CD14-positive monocyte (primary cell): ENCODE measurements around the gene AMY1A. TPM values are rescaled to one million over a fixed set of nuclear protein-coding genes. Genes with fewer than 3 reads are reported as not detected.
"Not testable (repeated sequence)": the region's sequence is repeated elsewhere in the genome, so short reads cannot be mapped to it uniquely, and the experiment has no call there.

ENCODE experiments used
- DNase-seq, 3 donors: peaks; one replicate each; pipeline ENCODE4 v3.0.0-alpha.2; 2011 to 2022
- H2AFZ ChIP-seq: 2 replicates; pipeline ENCODE4 v1.6.0; 2012; ENCODE audit warnings: mild to moderate bottlenecking, low read depth, low read length, inconsistent platforms; ENCODE audit not compliant: insufficient read depth, poor library complexity, severe bottlenecking
- H3K27ac ChIP-seq, 2 donors: 1 replicate in 1 of 2; 2 replicates in 1 of 2; pipeline ENCODE4 v1.5.1; 2012 to 2013; ENCODE audit warnings: low read length in 2 of 2, control low read depth in 1 of 2, inconsistent platforms in 1 of 2, low read depth in 1 of 2, mild to moderate bottlenecking in 1 of 2
- H3K27me3 ChIP-seq, 2 donors: one replicate each; pipeline versions ENCODE4 v1.6.0 to v1.6.1; 2011 to 2013; ENCODE audit warnings: low read length in 2 of 2; ENCODE audit not compliant: control insufficient read depth in 2 of 2, insufficient read depth in 2 of 2
- H3K36me3 ChIP-seq, 2 donors: replicated peaks in 1 of 2; 1 replicate in 1 of 2; 2 replicates in 1 of 2; pipeline versions ENCODE4 v1.5.1 to v1.6.1; 2012 to 2013; ENCODE audit warnings: low read length in 2 of 2, control low read depth in 1 of 2, inconsistent platforms in 1 of 2, mild to moderate bottlenecking in 1 of 2; ENCODE audit not compliant: insufficient read depth in 2 of 2, control insufficient read depth in 1 of 2
- H3K4me1 ChIP-seq, 2 donors: 1 replicate in 1 of 2; 2 replicates in 1 of 2; pipeline versions ENCODE4 v1.5.1 to v1.6.1; 2012 to 2013; ENCODE audit warnings: low read length in 2 of 2, control low read depth in 1 of 2, inconsistent platforms in 1 of 2, mild to moderate bottlenecking in 1 of 2, moderate library complexity in 1 of 2; ENCODE audit not compliant: insufficient read depth in 2 of 2, control insufficient read depth in 1 of 2
- H3K4me2 ChIP-seq: replicated peaks from 2 replicates; pipeline ENCODE3; 2012; ENCODE audit warnings: low read length, moderate library complexity, mild to moderate bottlenecking; ENCODE audit not compliant: poor library complexity, severe bottlenecking; ENCODE audit errors: extremely low read depth
- H3K4me3 ChIP-seq, 3 experiments: fragments of 200-600 bp in 1 of 3; sonication (generic) in 1 of 3; replicated peaks in 1 of 3; 1 replicate in 2 of 3; 2 replicates in 1 of 3; pipeline ENCODE4 v1.5.1; 2011 to 2013; ENCODE audit warnings: low read length in 3 of 3, mild to moderate bottlenecking in 3 of 3, control low read depth in 2 of 3, low read depth in 2 of 3, inconsistent platforms in 1 of 3, moderate library complexity in 1 of 3
- H3K79me2 ChIP-seq: 2 replicates; pipeline ENCODE4 v1.6.0; 2012; ENCODE audit warnings: mild to moderate bottlenecking, control low read depth, inconsistent platforms, low read length, moderate library complexity; ENCODE audit not compliant: insufficient read depth
- H3K9ac ChIP-seq: 2 replicates; pipeline ENCODE4 v1.6.0; 2017; ENCODE audit warnings: low read length, mild to moderate bottlenecking; ENCODE audit not compliant: insufficient read depth, poor library complexity, severe bottlenecking
- H3K9me3 ChIP-seq, 2 donors: replicated peaks in 1 of 2; 1 replicate in 1 of 2; 2 replicates in 1 of 2; pipeline versions ENCODE4 v1.5.1 to v1.6.1; 2012 to 2013; ENCODE audit warnings: low read length in 2 of 2, control low read depth in 1 of 2; ENCODE audit not compliant: control insufficient read depth in 1 of 2, insufficient read depth in 1 of 2
- H4K20me1 ChIP-seq: 2 replicates; pipeline ENCODE4 v1.6.0; 2012; ENCODE audit warnings: mild to moderate bottlenecking, low read length, control low read depth, moderate library complexity; ENCODE audit not compliant: insufficient read depth
- H3K27ac Mint-ChIP-seq, 7 donors: one replicate each; pipeline ENCODE4 v1.8.0; 2020; ENCODE audit warnings: mild to moderate bottlenecking in 7 of 7, mixed read lengths in 7 of 7, moderate library complexity in 6 of 7, inconsistent platforms in 2 of 7
- H3K27me3 Mint-ChIP-seq, 3 donors: one replicate each; pipeline ENCODE4 v1.8.0; 2021 to 2022; ENCODE audit warnings: low read depth in 3 of 3, mild to moderate bottlenecking in 3 of 3, mixed read lengths in 3 of 3, moderate library complexity in 3 of 3, inconsistent platforms in 1 of 3
- H3K36me3 Mint-ChIP-seq, 2 donors: one replicate each; pipeline ENCODE4 v1.8.0; 2020; ENCODE audit warnings: mixed read lengths in 2 of 2, inconsistent platforms in 1 of 2, mild to moderate bottlenecking in 1 of 2
- H3K4me1 Mint-ChIP-seq: one replicate; pipeline ENCODE4 v1.8.0; 2020; ENCODE audit warnings: mild to moderate bottlenecking, mixed read lengths
- H3K4me3 Mint-ChIP-seq, 2 donors: one replicate each; pipeline ENCODE4 v1.8.0; 2020; ENCODE audit warnings: mild to moderate bottlenecking in 2 of 2, mixed read lengths in 2 of 2, moderate library complexity in 1 of 2
- H3K9me3 Mint-ChIP-seq, 7 donors: one replicate each; pipeline ENCODE4 v1.8.0; 2020 to 2022; ENCODE audit warnings: mixed read lengths in 7 of 7, mild to moderate bottlenecking in 6 of 7, moderate library complexity in 6 of 7, inconsistent platforms in 2 of 7
- WGBS: methylation state at CpG from one replicate; pipeline ENCODE4 v1.1.5; 2013; ENCODE audit warnings: missing lambda C conversion rate; ENCODE audit not compliant: insufficient coverage; 5-methylcytosine and 5-hydroxymethylcytosine counted together
- intact Hi-C, 2 donors: fragments of 100-400 bp; cut with micrococcal nuclease; formaldehyde crosslinking; loops; one replicate each; pipeline versions ENCODE4 v1.15.0 to v1.15.1; 2023
- polyA plus RNA-seq, 3 donors: library from polyadenylated mRNA; depleted of rRNA in 1 of 3; unstranded in 2 of 3; stranded (reverse) in 1 of 3; fragments of 300-500 nt in 2 of 3; fragments of >200 nt in 1 of 3; fragmentation: Illumina TruSeq in 2 of 3; gene quantifications; 1 replicate in 2 of 3; 2 replicates in 1 of 3; pipeline ENCODE4 v1.2.3, GENCODE V29; 2012 to 2021

The AMY1A gene
- polyA plus RNA-seq, 3 donors: not detected

DNA sequence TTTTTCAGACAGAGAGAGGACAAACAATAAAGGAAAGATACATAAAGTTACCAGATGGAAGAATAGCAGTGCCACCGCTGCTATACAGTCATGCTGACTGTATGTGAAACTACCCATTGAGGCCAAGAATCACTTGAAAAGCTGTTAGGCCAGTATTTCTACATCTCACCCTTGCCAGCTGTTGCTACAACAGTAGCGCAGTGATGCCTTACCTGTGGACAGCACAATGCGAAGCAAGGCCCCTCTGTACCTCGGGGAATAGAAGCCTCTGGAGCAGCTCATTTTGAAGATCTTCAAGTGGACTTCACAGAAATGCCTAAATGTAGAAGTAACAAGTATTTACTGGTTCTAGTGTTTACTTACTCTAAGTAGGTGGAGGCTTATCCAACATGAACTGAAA, 45.1 kb downstream of the AMY1A start:
- H3K9ac ChIP-seq, H3K4me1 Mint-ChIP-seq, H2AFZ ChIP-seq, H3K4me2 ChIP-seq, H3K4me1 ChIP-seq, H3K36me3 Mint-ChIP-seq, H3K27ac ChIP-seq, H3K4me3 Mint-ChIP-seq, H3K27me3 ChIP-seq, intact Hi-C loops, H3K27ac Mint-ChIP-seq, H4K20me1 ChIP-seq, H3K9me3 ChIP-seq, H3K36me3 ChIP-seq, H3K79me2 ChIP-seq, H3K4me3 ChIP-seq, H3K9me3 Mint-ChIP-seq, H3K27me3 Mint-ChIP-seq, DNase-seq: not testable (repeated sequence)
- no CpG with 5 or more reads among the region's 4 CpGs for WGBS

GRCh38 chr1:103701256-103701655, 45.7 kb downstream of the AMY1A start:
- H3K9me3 ChIP-seq, H3K79me2 ChIP-seq, H3K27ac Mint-ChIP-seq, H3K9me3 Mint-ChIP-seq, intact Hi-C loops, H4K20me1 ChIP-seq, H3K4me3 ChIP-seq, H3K4me3 Mint-ChIP-seq, DNase-seq, H3K4me1 ChIP-seq, H3K4me1 Mint-ChIP-seq, H3K27me3 Mint-ChIP-seq, H2AFZ ChIP-seq, H3K36me3 Mint-ChIP-seq, H3K4me2 ChIP-seq, H3K36me3 ChIP-seq, H3K9ac ChIP-seq, H3K27ac ChIP-seq, H3K27me3 ChIP-seq: not testable (repeated sequence)
- no CpG with 5 or more reads among the region's 4 CpGs for WGBS

DNA sequence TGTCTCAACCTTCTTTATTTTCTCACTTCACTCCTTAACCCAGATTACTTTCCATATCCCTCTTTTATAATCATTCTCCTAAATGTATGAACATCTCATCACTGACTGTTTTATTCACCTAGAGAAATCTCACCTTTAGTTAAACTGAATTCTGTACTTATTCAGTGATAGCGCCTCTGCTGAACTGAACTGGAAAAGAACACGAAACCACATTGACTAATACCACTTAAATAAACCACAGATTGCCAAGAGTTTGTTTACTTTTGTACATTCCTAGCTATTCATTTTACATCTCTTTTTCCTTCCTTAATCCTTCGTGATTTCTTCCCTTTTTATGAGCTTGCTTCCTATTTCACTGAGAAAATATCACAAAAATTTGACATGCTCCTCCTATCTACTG, 52.1 kb downstream of the AMY1A start:
- H3K27me3 ChIP-seq, H2AFZ ChIP-seq, H3K4me1 Mint-ChIP-seq, H3K27ac ChIP-seq, H3K9me3 ChIP-seq, H3K4me1 ChIP-seq, H3K9me3 Mint-ChIP-seq, H3K79me2 ChIP-seq, H3K4me2 ChIP-seq, DNase-seq, H3K27ac Mint-ChIP-seq, H3K36me3 Mint-ChIP-seq, H3K4me3 ChIP-seq, H3K36me3 ChIP-seq, H3K9ac ChIP-seq, H3K4me3 Mint-ChIP-seq, H3K27me3 Mint-ChIP-seq, H4K20me1 ChIP-seq, intact Hi-C loops: not testable (repeated sequence)
- WGBS: no CpG with 5 or more reads among the region's 3 CpGs

GRCh38 chr1:103710381-103710780, 54.8 kb downstream of the AMY1A start:
- H3K27me3 Mint-ChIP-seq, H3K9ac ChIP-seq, intact Hi-C loops, H3K9me3 Mint-ChIP-seq, H3K4me1 ChIP-seq, DNase-seq, H3K27me3 ChIP-seq, H3K4me3 ChIP-seq, H3K9me3 ChIP-seq, H3K36me3 Mint-ChIP-seq, H2AFZ ChIP-seq, H3K79me2 ChIP-seq, H3K4me2 ChIP-seq, H3K36me3 ChIP-seq, H3K4me3 Mint-ChIP-seq, H3K27ac ChIP-seq, H3K4me1 Mint-ChIP-seq, H3K27ac Mint-ChIP-seq, H4K20me1 ChIP-seq: not testable (repeated sequence)
- no CpG with 5 or more reads among the region's 3 CpGs for WGBS
